GM12878 (cell line): Measurements from ENCODE around the gene SLC9C1. TPM values are rescaled to one million over a fixed set of nuclear protein-coding genes. Genes with fewer than 3 reads are reported as not detected.

Experiments used
- ASH2L ChIP-seq: fragments of 300-600, 200-600 bp; sonication (generic); IDR thresholded peaks from 2 replicates; pipeline ENCODE4 v1.6.1; 2017; ENCODE audit warnings: low read depth, mild to moderate bottlenecking, borderline replicate concordance
- ATF2 ChIP-seq: IDR thresholded peaks from 2 replicates; pipeline ENCODE4 v1.6.1; 2012; ENCODE audit warnings: low read length, inconsistent platforms
- EP300 ChIP-seq, 2 experiments: fragments of 150-350 bp in 1 of 2; IDR thresholded peaks; 2 replicates each; pipeline ENCODE4 v1.6.1; 2011 to 2012; ENCODE audit warnings: low read depth in 2 of 2, low read length in 2 of 2, borderline replicate concordance in 1 of 2, improper control_type of control experiment in 1 of 2, inconsistent platforms in 1 of 2; ENCODE audit not compliant: control insufficient read depth in 1 of 2
- ETV6 ChIP-seq, 2 experiments: fragments of 450-650 bp in 1 of 2; IDR thresholded peaks in 1 of 2; conservative IDR thresholded peaks in 1 of 2; 2 replicates each; pipeline ENCODE4 v1.6.1; 2014; ENCODE audit warnings: antibody characterized with exemption in 1 of 2, borderline replicate concordance in 1 of 2, low read depth in 1 of 2, mild to moderate bottlenecking in 1 of 2, moderate library complexity in 1 of 2
- GATAD2B ChIP-seq: fragments of 450-650 bp; conservative IDR thresholded peaks from 2 replicates; pipeline ENCODE4 v1.6.1; 2017; ENCODE audit warnings: low read depth, mild to moderate bottlenecking, moderate library complexity
- HDAC6 ChIP-seq: fragments of 200-600 bp; sonication (generic); IDR thresholded peaks from one replicate; pipeline ENCODE4 v1.8.0; 2017; ENCODE audit warnings: antibody characterized with exemption; ENCODE audit not compliant: unreplicated experiment
- MLLT1 ChIP-seq: fragments of 450-650 bp; IDR thresholded peaks from 2 replicates; pipeline ENCODE4 v1.6.1; 2016; ENCODE audit warnings: mild to moderate bottlenecking
- NKRF ChIP-seq: fragments of 450-650 bp; conservative IDR thresholded peaks from 2 replicates; pipeline ENCODE4 v1.6.1; 2017; ENCODE audit warnings: mild to moderate bottlenecking, moderate library complexity
- SKIL ChIP-seq: fragments of 450-650 bp; IDR thresholded peaks from 2 replicates; pipeline ENCODE4 v1.6.1; 2017; ENCODE audit warnings: mild to moderate bottlenecking, low read depth, inconsistent platforms; ENCODE audit not compliant: poor library complexity, severe bottlenecking
- TCF12 ChIP-seq: IDR thresholded peaks from 2 replicates; pipeline ENCODE4 v1.6.1; 2011; ENCODE audit warnings: low read depth, mild to moderate bottlenecking, low read length
- ZBTB40 ChIP-seq: fragments of 450-650 bp; IDR thresholded peaks from 2 replicates; pipeline ENCODE4 v1.6.1; 2016; ENCODE audit warnings: mild to moderate bottlenecking, moderate library complexity, borderline replicate concordance
- ZNF622 ChIP-seq: fragments of 450-650 bp; IDR thresholded peaks from 2 replicates; pipeline ENCODE4 v1.6.1; 2017; ENCODE audit warnings: mild to moderate bottlenecking, inconsistent platforms
- polyA plus RNA-seq, 11 experiments: library from polyadenylated mRNA; depleted of rRNA in 4 of 11; unstranded in 6 of 11; stranded (reverse) in 5 of 11; fragments of >200 nt; fragmentation: Nextera tagmentation in 4 of 11; fragmentation: Illumina TruSeq in 1 of 11; extraction: Ambion mirVana in 4 of 11; extraction: Trizol in 1 of 11; gene quantifications; 1 replicate in 1 of 11; 2 replicates in 10 of 11; pipeline versions ENCODE4 v1.2.1 to v1.2.3, GENCODE V29; 2011 to 2016; ENCODE audit warnings: inconsistent platforms in 2 of 11, missing spikeins in 2 of 11, low read depth in 1 of 11
- total RNA-seq, 4 experiments: library from RNA; depleted of rRNA in 3 of 4; stranded (reverse); fragments of >200 nt in 3 of 4; fragmentation: Illumina TruSeq in 1 of 4; extraction: Trizol in 1 of 4; gene quantifications; 2 replicates each; pipeline versions ENCODE4 v1.2.1 to v1.2.3, GENCODE V29; 2013 to 2021

Gene SLC9C1
- total and polyA plus RNA-seq, 10 of the 15 experiments (the other 5 are each of a cell fraction or from before 2014, with no cell fraction given), result not detected

GRCh38 chr3:112128843-112129727, 164.9 kb downstream of the SLC9C1 start (continued):
- no peak for TF ChIP-seq ZBTB40
- TF ChIP-seq ETV6 (conservative IDR thresholded peaks at IDR 0.05 in 1 of 2, IDR thresholded peaks at IDR 0.05 in 1 of 2; ENCODE audit: borderline replicate concordance in 1 of 2, low read depth in 1 of 2), result 0 out of 4 replicates have a peak, but pooled peaks of 1 of the 2 experiments have one; percentile 33
- TF ChIP-seq HDAC6, result peak; percentile 18
- TF ChIP-seq SKIL, result no peak
- no peak for TF ChIP-seq ASH2L
- TF ChIP-seq ATF2, result no peak
- peak; percentile 86 for TF ChIP-seq TCF12
- TF ChIP-seq ZNF622, result no peak
- TF ChIP-seq MLLT1, result peak; percentile 79
- no peak for TF ChIP-seq NKRF
- TF ChIP-seq GATAD2B, result peak; percentile 42; the same call in 1 of the 2 replicates
- TF ChIP-seq EP300 (IDR thresholded peaks at IDR 0.05; ENCODE audit: borderline replicate concordance in 1 of 2, control insufficient read depth in 1 of 2, low read depth in 2 of 2, low read length in 2 of 2), result peak in 1 of 2 experiments; percentile 59; a peak in 2 of 4 replicates
